ENCODE measurements around the gene P3H4.

P3H4 gene

GRCh38 chr17:41821776-41822175 is 10.0 kb upstream of the P3H4 start:
- DNase-seq: no peak

- no peak for DNase-seq
These were observed 6.3 kb upstream of the P3H4 start for GRCh38 chr17:41818024-41818423.

- no peak for DNase-seq
These were observed 5.0 kb upstream of the P3H4 start for GRCh38 chr17:41816637-41817320.

- DNase-seq: no peak
These were observed 2.4 kb upstream of the P3H4 start for GRCh38 chr17:41814195-41814594.

GRCh38 chr17:41813699-41814124 is 2.0 kb upstream of the P3H4 start:
- DNase-seq: no peak

- DNase-seq: peak; percentile 15
These were observed 1.5 kb upstream of the P3H4 start for GRCh38 chr17:41813152-41813680.

GRCh38 chr17:41812381-41813151 is 817 bp upstream of the P3H4 start, which contains the start of gene FKBP10:
FKBP10 (plus strand) TSS chr17:41813004; CDS start chr17:41813035, 31 bp downstream.
- peak; percentile 92 for DNase-seq

- peak; percentile 45 for DNase-seq
These were observed 845 bp downstream of the P3H4 start for GRCh38 chr17:41810659-41811548.

- DNase-seq: no peak
These were observed 4.9 kb downstream of the P3H4 start for GRCh38 chr17:41806685-41807445.

- DNase-seq: no peak
These were observed 8.4 kb downstream of the P3H4 start for GRCh38 chr17:41803049-41804020.

GRCh38 chr17:41801374-41802271 is 10.1 kb downstream of the P3H4 start:
- peak; percentile 96 for DNase-seq

- DNase-seq: peak; percentile 91
These were observed 11.0 kb downstream of the P3H4 start for GRCh38 chr17:41800601-41801373.

- no peak for DNase-seq
These were observed 12.4 kb downstream of the P3H4 start for GRCh38 chr17:41799366-41799765.

- no peak for DNase-seq
These were observed 14.4 kb downstream of the P3H4 start for GRCh38 chr17:41797377-41797776.

- DNase-seq: no peak
These were observed 15.4 kb downstream of the P3H4 start for GRCh38 chr17:41796121-41796895.

GRCh38 chr17:41794540-41794975 is 17.2 kb downstream of the P3H4 start:
- DNase-seq: no peak

- no peak for DNase-seq
These were observed 17.8 kb downstream of the P3H4 start for GRCh38 chr17:41793784-41794539.
